Prostate gland (tissue), 2 donors: ENCODE data around the gene DLL1. TPM values are rescaled to one million over a fixed set of nuclear protein-coding genes. Genes with fewer than 3 reads are reported as not detected.

Experiments used
- DNase-seq: peaks from one replicate; pipeline ENCODE4 v3.0.0-alpha.2; 2019; ENCODE audit warnings: low spot score
- H3K27ac ChIP-seq, 2 donors: fragments of 200-600 bp; sonication (generic); 2 replicates each; pipeline ENCODE4 v1.5.1; 2017 to 2019
- H3K27me3 ChIP-seq: fragments of 200-600 bp; sonication (generic); replicated peaks from 2 replicates; pipeline ENCODE4 v1.5.1; 2019; ENCODE audit not compliant: insufficient read depth
- H3K36me3 ChIP-seq, 2 donors: fragments of 200-600 bp; sonication (generic); 1 replicate in 1 of 2; 2 replicates in 1 of 2; pipeline versions ENCODE4 v1.5.1 to v1.8.1; 2017 to 2019
- H3K4me1 ChIP-seq: fragments of 200-600 bp; sonication (generic); replicated peaks from 2 replicates; pipeline ENCODE4 v1.5.1; 2019
- H3K4me3 ChIP-seq, 2 donors: fragments of 200-600 bp; sonication (generic); 2 replicates each; pipeline ENCODE4 v1.5.1; 2017 to 2019
- H3K9me3 ChIP-seq: fragments of 200-600 bp; sonication (generic); 2 replicates; pipeline ENCODE4 v1.5.1; 2017
- POLR2A ChIP-seq: fragments of 450-650 bp; IDR thresholded peaks from one replicate; pipeline ENCODE4 v1.6.1; 2016; ENCODE audit warnings: antibody characterized with exemption, mild to moderate bottlenecking
- POLR2AphosphoS5 ChIP-seq: sonication (generic); formaldehyde crosslinking; IDR thresholded peaks from one replicate; pipeline ENCODE4 v1.6.1; 2017; ENCODE audit warnings: antibody characterized with exemption
- WGBS: methylation state at CpG from one replicate; pipeline ENCODE4 v1.1.5; 2018; 5-methylcytosine and 5-hydroxymethylcytosine counted together
- intact Hi-C: fragments of 100-400 bp; cut with DNase I; formaldehyde crosslinking; loops from one replicate; pipeline ENCODE4 v1.14.2; 2022
- total RNA-seq, 2 donors: library from RNA; depleted of rRNA; stranded (reverse); fragments of >200 nt; gene quantifications; one replicate each; pipeline ENCODE4 v1.1.0, GENCODE V29; 2016
- TF ChIP-seq, protein P1 (sequence below), 4 experiments: fragments of 200-600 bp in 2 of 4; fragments of 450-650 bp in 2 of 4; sonication (generic) in 2 of 4; IDR thresholded peaks; 1 replicate in 3 of 4; 2 replicates in 1 of 4; pipeline ENCODE4 v1.5.1; 2016 to 2019; ENCODE audit warnings: antibody characterized with exemption in 4 of 4, mild to moderate bottlenecking in 2 of 4, moderate library complexity in 2 of 4

DLL1 gene
- total RNA-seq, 2 donors from 2014 or later = 16.0 to 40.4 TPM

DNA sequence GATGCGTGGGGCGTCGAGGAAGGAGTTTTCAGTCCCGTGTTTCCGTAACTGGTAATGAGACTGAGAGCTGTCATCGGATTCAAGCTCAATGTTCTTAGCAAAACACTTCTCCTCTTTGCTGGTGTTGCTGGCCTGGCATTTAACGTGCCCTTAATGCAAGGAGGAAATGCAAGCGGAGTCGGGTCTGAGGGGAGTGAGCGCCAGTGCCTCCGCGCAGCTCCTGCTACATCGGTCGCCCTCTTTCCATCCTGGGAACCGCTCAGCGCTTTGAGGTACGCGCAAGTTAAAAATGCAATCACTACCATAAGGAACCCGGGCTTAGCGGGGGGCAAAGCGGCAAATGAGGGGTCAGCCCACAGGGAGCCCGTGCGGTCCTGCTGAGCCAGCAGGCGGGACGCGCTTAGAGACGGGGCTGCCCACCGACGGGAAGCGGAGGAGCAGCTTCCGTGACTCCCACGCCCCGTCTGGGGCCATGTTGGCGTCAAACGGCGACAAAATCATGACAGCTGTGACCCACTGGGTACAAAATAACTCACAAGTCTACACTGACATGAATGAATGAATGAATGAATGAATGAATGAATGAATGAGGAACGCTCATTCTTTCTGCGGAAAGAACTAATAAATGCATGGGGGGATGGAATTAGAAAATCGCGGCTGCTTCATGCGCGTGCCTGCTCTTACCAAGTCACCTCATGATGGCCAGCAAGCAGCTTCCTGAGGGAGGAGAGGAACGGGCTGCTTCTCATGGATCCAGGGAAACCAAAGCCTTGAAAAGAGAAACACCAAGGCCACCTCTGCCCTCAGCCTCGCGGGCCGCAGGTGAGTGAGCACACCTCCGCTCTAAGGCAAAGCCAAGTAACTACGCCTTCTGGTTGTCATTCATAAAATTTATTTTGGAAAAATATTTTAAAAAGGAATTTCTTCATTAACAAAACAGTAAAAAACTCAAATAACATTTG lies 9.3 kb downstream of the DLL1 start:
- Histone ChIP-seq H3K4me1 (no peaks in the 10 kb centered on the region), H3K27ac (no peak overlapping the region), H3K4me3 (no peak overlapping the region), H3K27me3 (no peaks in the 10 kb centered on the region), H3K36me3 (peaks cover 5 to 8% of the 10 kb centered on the region in 2 donors), H3K9me3 (no peaks in the 10 kb centered on the region)
- 94% methylated on average over 48 of the region's 48 CpGs for WGBS
- no peak for DNase-seq
- no peak for TF ChIP-seq POLR2A
- no peak for TF ChIP-seq POLR2AphosphoS5
- TF ChIP-seq, protein P1, sequence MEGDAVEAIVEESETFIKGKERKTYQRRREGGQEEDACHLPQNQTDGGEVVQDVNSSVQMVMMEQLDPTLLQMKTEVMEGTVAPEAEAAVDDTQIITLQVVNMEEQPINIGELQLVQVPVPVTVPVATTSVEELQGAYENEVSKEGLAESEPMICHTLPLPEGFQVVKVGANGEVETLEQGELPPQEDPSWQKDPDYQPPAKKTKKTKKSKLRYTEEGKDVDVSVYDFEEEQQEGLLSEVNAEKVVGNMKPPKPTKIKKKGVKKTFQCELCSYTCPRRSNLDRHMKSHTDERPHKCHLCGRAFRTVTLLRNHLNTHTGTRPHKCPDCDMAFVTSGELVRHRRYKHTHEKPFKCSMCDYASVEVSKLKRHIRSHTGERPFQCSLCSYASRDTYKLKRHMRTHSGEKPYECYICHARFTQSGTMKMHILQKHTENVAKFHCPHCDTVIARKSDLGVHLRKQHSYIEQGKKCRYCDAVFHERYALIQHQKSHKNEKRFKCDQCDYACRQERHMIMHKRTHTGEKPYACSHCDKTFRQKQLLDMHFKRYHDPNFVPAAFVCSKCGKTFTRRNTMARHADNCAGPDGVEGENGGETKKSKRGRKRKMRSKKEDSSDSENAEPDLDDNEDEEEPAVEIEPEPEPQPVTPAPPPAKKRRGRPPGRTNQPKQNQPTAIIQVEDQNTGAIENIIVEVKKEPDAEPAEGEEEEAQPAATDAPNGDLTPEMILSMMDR (IDR thresholded peaks at IDR 0.05) = no peak
- intact Hi-C loops = no loop called here

DNA sequence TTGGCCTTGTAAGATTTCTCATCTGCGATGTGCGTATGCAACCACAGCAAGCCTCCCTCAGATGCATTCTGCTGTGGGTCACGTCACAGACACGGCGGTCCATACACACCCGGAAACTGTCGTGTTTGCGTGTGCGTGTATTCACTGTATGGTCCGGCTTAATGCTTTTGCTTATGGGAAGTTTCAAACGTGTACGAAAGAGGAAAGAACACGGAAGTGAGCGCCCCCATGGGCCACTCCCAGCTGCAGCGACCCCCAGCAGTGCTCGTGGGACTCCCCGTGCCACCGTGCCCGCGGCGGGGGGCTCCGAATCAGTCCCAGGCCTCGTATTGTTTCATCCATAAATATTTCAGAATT lies 10.2 kb downstream of the DLL1 start:
- WGBS = 85% methylated on average over 23 of the region's 23 CpGs
- H3K27ac ChIP-seq = no peak overlapping the region

DNA sequence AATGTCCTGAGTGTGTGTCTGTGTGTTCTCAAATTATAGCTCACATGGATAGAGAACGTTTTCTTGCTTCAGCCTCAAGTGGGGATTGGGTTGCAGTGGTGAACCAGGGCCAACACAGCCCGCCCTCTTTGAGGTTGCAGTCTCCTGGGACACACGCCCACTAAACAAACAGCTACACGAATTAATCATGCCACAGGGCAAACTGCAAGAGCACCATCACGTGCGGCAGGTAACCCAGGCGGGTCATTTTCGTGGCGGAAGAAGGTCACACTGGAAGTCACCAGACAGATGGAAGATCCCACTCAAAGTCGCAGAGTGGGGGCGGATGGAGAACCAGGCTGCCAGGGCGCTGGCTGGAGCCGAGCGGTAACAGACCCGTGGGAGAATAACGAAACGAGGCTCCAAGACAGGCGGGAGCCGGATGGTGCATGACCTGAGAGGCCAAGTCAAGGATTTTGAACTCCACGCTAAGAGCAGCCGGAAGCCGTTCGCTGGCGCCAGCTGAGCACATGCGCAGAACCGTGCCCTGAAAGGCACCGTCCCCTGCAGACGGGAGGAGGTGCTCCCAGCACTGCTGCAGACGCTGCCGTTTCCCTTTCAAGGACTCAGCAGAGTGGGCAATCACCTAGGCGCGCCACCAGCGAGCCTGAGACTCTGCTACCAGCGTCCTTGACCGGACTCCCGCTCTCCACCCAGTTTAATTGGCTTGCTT lies 10.7 kb downstream of the DLL1 start:
- TF ChIP-seq, protein P1 (IDR thresholded peaks at IDR 0.05) = no peak
- TF ChIP-seq POLR2AphosphoS5 = no peak
- TF ChIP-seq POLR2A = no peak
- DNase-seq = no peak
- H3K4me3 ChIP-seq = peak overlapping the region in 1 of 2 donors; percentile 5
- H3K9me3 ChIP-seq = no peaks in the 10 kb centered on the region
- H3K27me3 ChIP-seq = no peaks in the 10 kb centered on the region
- peaks cover 5 to 6% of the 10 kb centered on the region in 2 donors for H3K36me3 ChIP-seq
- H3K27ac ChIP-seq = peak overlapping the region; percentile 8 to 34
- 65% methylated on average over 36 of the region's 36 CpGs for WGBS
- intact Hi-C loops = no loop called here
- no peaks in the 10 kb centered on the region for H3K4me1 ChIP-seq

More for the DNA sequence above, 10.2 kb downstream of the DLL1 start:
- H3K27me3 ChIP-seq = no peaks in the 10 kb centered on the region
- intact Hi-C loops = no loop called here
- H3K9me3 ChIP-seq = no peaks in the 10 kb centered on the region
- DNase-seq = no peak
- peaks cover 5 to 8% of the 10 kb centered on the region in 2 donors for H3K36me3 ChIP-seq
- H3K4me1 ChIP-seq = no peaks in the 10 kb centered on the region
- TF ChIP-seq POLR2A = no peak
- no peak for TF ChIP-seq POLR2AphosphoS5
- TF ChIP-seq, protein P1 (IDR thresholded peaks at IDR 0.05) = no peak
- peak overlapping the region in 1 of 2 donors; percentile 5 for H3K4me3 ChIP-seq

DNA sequence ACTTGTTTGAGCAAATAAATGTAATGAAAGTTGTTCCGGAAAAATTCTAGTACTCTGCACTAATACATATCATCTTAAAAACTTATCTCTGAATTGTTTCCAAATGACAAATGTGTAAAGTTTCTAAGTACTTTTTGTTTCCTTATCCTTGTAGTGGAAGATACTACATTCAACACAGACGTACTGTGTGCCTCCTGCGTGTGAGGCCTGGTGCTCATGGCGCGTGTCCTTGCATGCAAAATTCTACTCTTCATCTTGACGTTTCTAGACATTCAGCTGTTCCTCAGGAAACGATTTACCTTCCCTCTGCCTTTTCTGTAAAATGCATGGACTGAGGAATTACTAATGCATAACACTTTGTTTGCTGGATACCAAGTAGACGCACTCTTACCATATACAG lies 11.5 kb downstream of the DLL1 start:
- no peaks in the 10 kb centered on the region for H3K4me1 ChIP-seq
- peak overlapping the region in 1 of 2 donors; percentile 8 for H3K27ac ChIP-seq
- H3K9me3 ChIP-seq = no peaks in the 10 kb centered on the region
- peaks cover 5 to 6% of the 10 kb centered on the region in 2 donors for H3K36me3 ChIP-seq
- intact Hi-C loops = no loop called here
- no peak overlapping the region for H3K4me3 ChIP-seq
- 79% methylated on average over 8 of the region's 8 CpGs for WGBS
- no peaks in the 10 kb centered on the region for H3K27me3 ChIP-seq
- DNase-seq = no peak
- TF ChIP-seq POLR2AphosphoS5 (no peak), POLR2A (no peak)
- TF ChIP-seq, protein P1 (IDR thresholded peaks at IDR 0.05) = no peak
